GM19043 (cell line): ENCODE data around the gene CLIC3.

Experiments used
- ATAC-seq: cut with Tn5 transposase; IDR thresholded peaks from one replicate; pipeline ENCODE4 v1.9.1; 2021; ENCODE audit warnings: low read depth; ENCODE audit not compliant: unreplicated experiment

The CLIC3 gene

DNA sequence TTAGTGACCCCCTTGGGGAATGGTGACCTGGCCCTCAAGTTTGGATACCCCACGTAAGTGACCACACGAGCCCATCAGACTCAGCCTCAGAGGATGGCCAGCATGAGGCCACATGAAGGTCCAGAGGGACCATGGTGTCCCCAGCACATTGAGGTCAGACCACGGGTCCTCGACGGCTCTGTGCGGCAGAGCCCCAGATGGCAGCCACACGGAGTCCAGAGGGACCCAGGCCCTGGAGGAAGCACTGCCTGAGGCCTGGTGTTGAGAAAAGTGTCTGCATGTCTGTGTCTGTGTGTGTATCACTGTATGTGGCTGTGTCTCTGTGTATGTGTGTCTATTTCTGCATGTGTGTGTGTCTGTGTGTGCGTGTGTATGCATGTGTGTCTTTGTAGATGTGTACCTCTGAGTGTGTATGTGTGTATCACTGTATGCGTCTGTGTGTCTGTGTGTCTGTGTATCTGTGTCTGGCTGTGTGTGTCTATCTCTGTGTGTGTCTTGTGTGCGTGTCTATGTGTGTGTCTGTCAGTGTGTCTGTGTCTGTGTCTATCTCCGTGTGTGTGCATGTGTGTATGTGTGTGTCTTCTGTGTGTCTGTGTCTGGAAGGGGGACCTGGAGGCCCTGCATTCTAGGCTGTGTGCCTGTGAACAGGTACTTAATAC is 12.6 kb downstream of the CLIC3 start:
- ATAC-seq = no peak

- no peak for ATAC-seq
These were observed 13.2 kb downstream of the CLIC3 start for GRCh38 chr9:136983167-136983566.

GRCh38 chr9:136982232-136983051 is 13.9 kb downstream of the CLIC3 start, which contains the start of gene LCNL1:
Gene LCNL1 (plus strand): TSS chr9:136982993. CDS start chr9:136983587, 594 bp downstream.
- no peak for ATAC-seq

DNA sequence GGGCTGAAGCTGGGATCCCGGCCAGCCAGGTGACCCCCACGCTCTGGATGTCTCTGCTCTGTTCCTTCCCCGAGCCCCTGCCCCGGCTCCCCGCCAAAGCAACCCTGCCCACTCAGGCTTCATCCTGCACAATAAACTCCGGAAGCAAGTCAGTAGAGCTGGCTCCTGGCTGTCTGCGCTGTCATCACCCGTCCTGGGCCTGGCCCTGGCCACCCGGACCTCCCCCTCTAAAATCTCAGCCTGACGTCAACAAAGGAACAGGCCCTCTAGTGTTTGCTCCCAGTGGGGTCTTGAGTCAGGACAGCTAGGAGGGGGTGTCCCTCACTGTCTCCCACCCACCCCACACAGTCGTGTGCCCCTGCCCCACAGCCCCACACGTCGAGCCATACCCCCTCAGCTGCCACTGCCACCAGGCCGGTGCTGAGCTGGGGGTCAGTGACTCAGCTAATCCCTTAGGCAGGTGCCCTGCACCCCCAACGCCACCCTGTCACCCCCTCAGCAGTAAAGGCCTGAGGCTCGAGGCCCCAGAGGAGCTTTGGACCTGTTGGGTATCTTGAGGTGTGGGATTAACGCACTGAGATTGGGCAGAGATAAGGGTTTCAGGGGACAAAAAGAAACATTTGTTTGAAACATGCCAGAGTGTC is 14.7 kb downstream of the CLIC3 start:
- ATAC-seq = no peak

GRCh38 chr9:136980669-136981478 is 15.5 kb downstream of the CLIC3 start:
- ATAC-seq = no peak

DNA sequence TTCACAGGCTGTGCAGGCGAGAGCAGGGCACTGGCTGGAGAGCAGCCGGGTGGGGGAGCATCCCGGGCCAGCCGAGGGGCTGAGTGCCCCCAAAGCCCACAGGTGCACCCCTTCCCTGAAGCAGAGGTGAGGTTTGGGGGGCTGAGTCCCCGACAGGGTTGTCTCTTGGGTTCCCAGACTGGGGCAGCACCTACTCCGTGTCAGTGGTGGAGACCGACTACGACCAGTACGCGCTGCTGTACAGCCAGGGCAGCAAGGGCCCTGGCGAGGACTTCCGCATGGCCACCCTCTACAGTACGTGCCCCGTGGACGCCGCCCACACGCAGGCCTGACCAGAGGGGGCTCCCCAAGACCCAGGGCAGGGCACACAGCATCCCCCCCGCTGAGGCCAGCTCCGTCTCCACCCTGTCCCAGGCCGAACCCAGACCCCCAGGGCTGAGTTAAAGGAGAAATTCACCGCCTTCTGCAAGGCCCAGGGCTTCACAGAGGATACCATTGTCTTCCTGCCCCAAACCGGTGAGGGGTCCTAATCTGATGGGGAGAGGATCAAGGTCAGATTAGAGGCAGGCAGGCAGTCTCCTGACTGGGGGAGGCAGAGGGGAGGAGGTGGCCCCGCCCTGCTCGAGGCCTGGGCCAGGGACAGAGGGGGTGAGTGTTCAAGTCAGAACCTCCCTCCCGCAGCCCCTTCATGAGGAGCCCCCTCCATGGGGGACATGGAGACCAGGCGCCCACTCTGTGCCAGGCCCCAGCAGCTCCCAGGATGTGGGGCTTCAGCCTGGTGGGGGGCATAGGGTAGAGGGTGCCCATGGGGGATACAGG is 16.4 kb downstream of the CLIC3 start:
- no peak for ATAC-seq

DNA sequence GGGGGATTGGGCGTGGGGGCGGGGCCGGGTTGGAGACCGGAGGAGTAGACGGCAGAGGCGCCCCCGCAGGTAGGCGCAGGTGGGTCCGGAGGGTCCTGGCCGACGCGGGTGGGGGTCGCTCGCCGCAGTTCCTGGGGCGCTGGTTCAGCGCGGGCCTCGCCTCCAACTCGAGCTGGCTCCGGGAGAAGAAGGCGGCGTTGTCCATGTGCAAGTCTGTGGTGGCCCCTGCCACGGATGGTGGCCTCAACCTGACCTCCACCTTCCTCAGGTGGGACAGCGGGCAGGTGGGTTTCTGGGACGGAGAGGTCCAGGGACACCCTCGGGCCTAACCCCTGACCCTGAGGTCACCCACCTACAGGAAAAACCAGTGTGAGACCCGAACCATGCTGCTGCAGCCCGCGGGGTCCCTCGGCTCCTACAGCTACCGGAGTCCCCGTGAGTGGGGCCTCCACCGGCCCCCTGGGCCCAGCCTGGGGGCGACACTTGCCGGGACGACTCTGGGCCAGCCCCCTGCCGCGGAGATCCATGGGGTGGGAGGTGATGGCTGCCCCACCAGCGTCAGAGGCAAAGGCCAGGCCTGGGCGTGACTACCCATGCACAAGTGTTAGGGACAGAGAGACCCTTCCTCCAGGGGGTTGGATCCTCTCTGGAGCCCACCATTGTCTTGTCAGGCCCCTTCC is 17.4 kb downstream of the CLIC3 start:
- no peak for ATAC-seq

DNA sequence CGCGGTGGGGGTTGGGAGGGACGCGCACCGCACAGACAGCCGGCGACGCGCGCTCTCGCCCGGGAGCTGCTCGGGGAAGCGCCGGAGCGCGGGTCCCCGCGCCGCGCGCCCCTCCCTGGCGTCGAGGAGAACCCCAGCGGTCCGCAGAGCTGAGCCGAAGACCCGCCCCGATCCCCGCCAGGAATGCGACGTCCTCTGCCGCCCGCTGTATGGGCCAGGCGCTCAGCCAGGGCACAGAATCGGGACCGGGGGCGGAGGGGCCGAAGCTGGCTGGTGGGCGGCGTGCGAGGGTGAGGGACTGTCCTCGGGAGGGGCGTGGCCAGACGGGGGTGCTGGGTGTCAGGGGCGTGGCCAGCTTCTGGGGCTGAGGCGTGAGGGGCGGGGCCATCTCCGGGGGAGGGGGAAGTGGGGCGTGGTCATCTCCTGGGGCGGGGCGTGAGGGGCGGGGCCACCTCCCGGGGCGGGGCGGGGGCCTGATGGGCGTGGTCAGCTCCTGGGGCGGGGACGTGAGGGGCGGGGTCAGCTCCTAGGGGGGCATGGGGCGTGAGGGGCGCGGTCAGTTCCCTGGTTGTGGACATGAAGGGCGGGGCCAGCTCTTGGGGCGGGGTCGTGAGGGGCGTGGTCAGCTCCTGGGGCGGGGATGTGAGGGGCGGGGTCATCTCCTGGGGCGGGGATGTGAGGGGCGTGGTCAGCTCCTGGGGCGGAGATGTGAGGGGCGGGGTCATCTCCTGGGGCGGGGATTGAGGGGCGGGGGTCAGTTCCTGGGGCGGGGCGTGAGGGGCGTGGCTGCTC is 18.1 kb downstream of the CLIC3 start:
- no peak for ATAC-seq

GRCh38 chr9:136977649-136978072 is 18.7 kb downstream of the CLIC3 start:
- ATAC-seq = no peak

GRCh38 chr9:136977223-136977622 is 19.1 kb downstream of the CLIC3 start, which contains the start of gene PTGDS:
Gene PTGDS (plus strand): TSS chr9:136977504. CDS start chr9:136977579, 75 bp downstream.
- ATAC-seq = no peak

GRCh38 chr9:136975644-136976043 is 20.7 kb downstream of the CLIC3 start:
- ATAC-seq = no peak

- no peak for ATAC-seq
These were observed 21.4 kb downstream of the CLIC3 start for GRCh38 chr9:136974817-136975535.

- ATAC-seq = no peak
These were observed 22.4 kb downstream of the CLIC3 start for GRCh38 chr9:136973618-136974617.

DNA sequence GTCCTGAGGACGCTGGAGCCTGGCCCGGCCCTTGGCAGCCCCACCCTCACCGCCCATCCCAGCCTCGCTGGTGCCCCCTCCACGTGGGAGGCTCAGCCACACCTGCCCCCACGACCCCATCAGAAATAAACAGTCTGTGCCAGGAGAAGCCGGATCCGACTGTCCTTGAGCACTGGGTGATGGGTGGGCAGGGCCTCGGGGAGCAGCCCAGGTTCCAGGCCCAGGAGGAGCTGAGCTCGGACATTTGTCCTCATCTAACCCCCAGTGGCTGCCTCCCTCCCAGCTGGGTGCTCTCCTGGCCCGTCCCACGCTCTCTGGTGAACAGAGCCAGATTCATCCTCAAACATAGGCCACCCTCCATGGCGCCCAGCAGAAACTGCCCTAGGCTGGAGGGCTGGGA is 23.6 kb downstream of the CLIC3 start:
- ATAC-seq = no peak

DNA sequence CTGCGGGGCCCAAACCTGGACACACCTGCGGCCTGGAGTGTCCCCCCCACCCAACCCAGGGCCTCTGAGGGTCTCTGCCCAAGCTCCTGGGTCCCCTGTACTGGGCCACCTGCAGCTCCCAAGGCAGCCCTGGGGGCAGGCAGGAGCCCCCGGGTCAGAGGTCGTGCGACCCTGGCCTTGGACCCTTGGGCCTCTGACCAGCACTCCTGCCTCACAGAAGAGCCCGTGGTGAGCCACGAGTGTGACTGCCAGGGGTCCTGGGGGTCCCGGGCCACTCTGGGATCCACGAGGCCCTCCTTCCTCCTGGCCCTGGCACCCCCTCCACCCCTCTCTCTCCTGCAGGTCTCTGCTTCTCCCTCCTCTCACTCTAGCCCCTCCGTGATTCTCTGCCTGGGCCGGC is 24.0 kb downstream of the CLIC3 start:
- ATAC-seq = no peak

GRCh38 chr9:136971746-136972145 is 24.6 kb downstream of the CLIC3 start:
- no peak for ATAC-seq

DNA sequence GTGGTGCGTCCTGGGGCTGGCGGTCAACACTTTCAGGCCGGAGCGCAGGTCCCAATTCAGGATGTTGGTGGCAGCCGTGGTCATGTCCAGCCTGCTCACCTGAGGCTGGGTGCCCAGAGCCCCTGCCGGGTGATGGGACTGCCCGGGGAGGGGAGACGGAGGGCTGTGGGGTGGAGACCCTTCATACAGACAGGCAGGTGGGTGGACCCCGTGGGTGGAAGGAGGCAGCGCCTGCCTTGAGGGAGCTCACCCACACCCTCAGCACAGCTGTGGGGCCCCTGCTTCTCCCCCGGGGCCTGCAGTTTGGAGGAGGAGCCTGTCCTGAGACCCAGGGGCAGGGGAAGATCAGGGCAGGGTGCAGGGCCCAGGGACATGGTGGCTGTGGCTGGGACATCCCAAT is 26.0 kb downstream of the CLIC3 start:
- no peak for ATAC-seq
